ENCODE measurements around the gene RIPK1.
"Not testable (repeated sequence)": the region's sequence is repeated elsewhere in the genome, so short reads cannot be mapped to it uniquely, and the experiment has no call there.

RIPK1 gene

GRCh38 chr6:3045777-3046176, 22.5 kb upstream of the RIPK1 start:
- DNase-seq (ENCODE audit: low spot score), result no peak

GRCh38 chr6:3046295-3046694, 22.0 kb upstream of the RIPK1 start:
- no peak for DNase-seq (ENCODE audit: low spot score)

- not testable (repeated sequence) for DNase-seq (ENCODE audit: low spot score)
Observed at GRCh38 chr6:3048009-3048408, 20.3 kb upstream of the RIPK1 start.

GRCh38 chr6:3052481-3053230, 15.6 kb upstream of the RIPK1 start:
- DNase-seq (ENCODE audit: low spot score), result no peak

GRCh38 chr6:3053231-3053508, 15.1 kb upstream of the RIPK1 start:
- no peak for DNase-seq (ENCODE audit: low spot score)

GRCh38 chr6:3054229-3055157, 13.8 kb upstream of the RIPK1 start:
- DNase-seq (ENCODE audit: low spot score), result peak; percentile 13

- DNase-seq (ENCODE audit: low spot score), result not testable (repeated sequence)
Observed at GRCh38 chr6:3055158-3055499, 13.2 kb upstream of the RIPK1 start.

GRCh38 chr6:3057063-3057770, 11.1 kb upstream of the RIPK1 start:
- no peak for DNase-seq (ENCODE audit: low spot score)

GRCh38 chr6:3058957-3059356, 9.3 kb upstream of the RIPK1 start:
- no peak for DNase-seq (ENCODE audit: low spot score)

GRCh38 chr6:3060092-3060491, 8.2 kb upstream of the RIPK1 start:
- not testable (repeated sequence) for DNase-seq (ENCODE audit: low spot score)

- no peak for DNase-seq (ENCODE audit: low spot score)
Observed at GRCh38 chr6:3061501-3061941, 6.8 kb upstream of the RIPK1 start.

GRCh38 chr6:3063340-3063732, 5.0 kb upstream of the RIPK1 start:
- not testable (repeated sequence) for DNase-seq (ENCODE audit: low spot score)

- DNase-seq (ENCODE audit: low spot score), result peak; percentile 97
Observed at GRCh38 chr6:3063733-3064700, 4.3 kb upstream of the RIPK1 start.

- DNase-seq (ENCODE audit: low spot score), result no peak
Observed at GRCh38 chr6:3071568-3071967, 3.3 kb downstream of the RIPK1 start.

GRCh38 chr6:3072798-3073197, 4.5 kb downstream of the RIPK1 start:
- DNase-seq (ENCODE audit: low spot score), result no peak

GRCh38 chr6:3073382-3073781, 5.1 kb downstream of the RIPK1 start:
- no peak for DNase-seq (ENCODE audit: low spot score)

- no peak for DNase-seq (ENCODE audit: low spot score)
Observed at GRCh38 chr6:3075772-3076113, 7.4 kb downstream of the RIPK1 start.

GRCh38 chr6:3076320-3076719, 8.0 kb downstream of the RIPK1 start:
- DNase-seq (ENCODE audit: low spot score), result no peak

GRCh38 chr6:3077430-3077829, 9.1 kb downstream of the RIPK1 start:
- no peak for DNase-seq (ENCODE audit: low spot score)

GRCh38 chr6:3078952-3079351, 10.7 kb downstream of the RIPK1 start:
- not testable (repeated sequence) for DNase-seq (ENCODE audit: low spot score)

- no peak for DNase-seq (ENCODE audit: low spot score)
Observed at GRCh38 chr6:3079682-3080081, 11.4 kb downstream of the RIPK1 start.

- DNase-seq (ENCODE audit: low spot score), result no peak
Observed at GRCh38 chr6:3081960-3082359, 13.7 kb downstream of the RIPK1 start.

Measured in kidney tubule cell (primary cell).